ENCODE measurements around the gene DAP.

DAP gene

GRCh38 chr5:10760096-10760920, 726 bp downstream of the DAP start:
- peak; percentile 43 for DNase-seq

GRCh38 chr5:10759111-10759510, 1.9 kb downstream of the DAP start:
- DNase-seq: no peak

GRCh38 chr5:10757922-10758555, 3.0 kb downstream of the DAP start:
- DNase-seq: no peak

- DNase-seq: no peak
These were observed 4.0 kb downstream of the DAP start for GRCh38 chr5:10757043-10757442.

- DNase-seq: peak; percentile 28
These were observed 4.5 kb downstream of the DAP start for GRCh38 chr5:10756549-10756948.

- no peak for DNase-seq
These were observed 7.9 kb downstream of the DAP start for GRCh38 chr5:10753178-10753577.

GRCh38 chr5:10752451-10752850, 8.6 kb downstream of the DAP start:
- no peak for DNase-seq

- DNase-seq: no peak
These were observed 10.1 kb downstream of the DAP start for GRCh38 chr5:10750909-10751308.

- no peak for DNase-seq
These were observed 13.1 kb downstream of the DAP start for GRCh38 chr5:10747678-10748622.

GRCh38 chr5:10746711-10747110, 14.3 kb downstream of the DAP start:
- no peak for DNase-seq

- DNase-seq: no peak
These were observed 15.9 kb downstream of the DAP start for GRCh38 chr5:10745133-10745532.

- DNase-seq: no peak
These were observed 16.4 kb downstream of the DAP start for GRCh38 chr5:10744681-10745080.

GRCh38 chr5:10743951-10744350, 17.1 kb downstream of the DAP start:
- no peak for DNase-seq

- no peak for DNase-seq
These were observed 17.5 kb downstream of the DAP start for GRCh38 chr5:10743526-10743925.

- no peak for DNase-seq
These were observed 19.4 kb downstream of the DAP start for GRCh38 chr5:10741661-10742060.

- no peak for DNase-seq
These were observed 20.6 kb downstream of the DAP start for GRCh38 chr5:10740384-10740783.

- no peak for DNase-seq
These were observed 23.2 kb downstream of the DAP start for GRCh38 chr5:10737880-10738279.

- no peak for DNase-seq
These were observed 24.2 kb downstream of the DAP start for GRCh38 chr5:10736808-10737207.

GRCh38 chr5:10736354-10736753, 24.7 kb downstream of the DAP start:
- no peak for DNase-seq

GRCh38 chr5:10735569-10736276, 25.3 kb downstream of the DAP start:
- no peak for DNase-seq

GRCh38 chr5:10734832-10735523, 26.1 kb downstream of the DAP start:
- no peak for DNase-seq
